K562 (cell line): ENCODE results near the gene UBE2O. TPM values are rescaled to one million over a fixed set of nuclear protein-coding genes. Genes with fewer than 3 reads are reported as not detected.
A peak's percentile ranks its signal among the peaks of the same experiment; 100 is the strongest.

Source experiments
- CTBP1 ChIP-seq: fragments of 450-650 bp; IDR thresholded peaks from 2 replicates; pipeline ENCODE4 v1.6.1; 2016; ENCODE audit warnings: borderline replicate concordance
- ETV1 ChIP-seq: fragments of 450-650 bp; conservative IDR thresholded peaks from 2 replicates; pipeline ENCODE4 v1.6.1; 2016; ENCODE audit warnings: missing genetic modification characterization, control low read depth, low read depth, missing compliant biosample characterization
- HLTF ChIP-seq: fragments of 450-650 bp; IDR thresholded peaks from 2 replicates; pipeline ENCODE4 v1.6.1; 2016
- NCOA2 ChIP-seq, 2 experiments: fragments of 450-650 bp; IDR thresholded peaks; 2 replicates each; pipeline ENCODE4 v1.6.1; 2018; ENCODE audit warnings: mild to moderate bottlenecking in 2 of 2, moderate library complexity in 1 of 2; ENCODE audit not compliant: partially characterized antibody in 2 of 2
- NFE2 ChIP-seq: IDR thresholded peaks from 2 replicates; pipeline ENCODE4 v1.6.1; 2014; ENCODE audit warnings: antibody characterized with exemption, low read depth
- NR2C2 ChIP-seq, 2 experiments: fragments of 200-800 bp in 1 of 2; sonication (Bioruptor generic) in 1 of 2; sonication (generic) in 1 of 2; formaldehyde crosslinking in 1 of 2; IDR thresholded peaks; 2 replicates each; pipeline versions ENCODE4 v1.6.1 to v1.8.0; 2016 to 2022; ENCODE audit warnings: mild to moderate bottlenecking in 1 of 2, missing compliant biosample characterization in 1 of 2, missing genetic modification characterization in 1 of 2, missing genetic modification reagents in 1 of 2
- POLR2B ChIP-seq: fragments of 450-650 bp; IDR thresholded peaks from 2 replicates; pipeline ENCODE4 v1.6.1; 2018; ENCODE audit warnings: low read depth; ENCODE audit not compliant: partially characterized antibody
- SAFB2 ChIP-seq: fragments of 200-400 bp; formaldehyde crosslinking; IDR thresholded peaks from 2 replicates; pipeline ENCODE4 v1.6.1; 2018; ENCODE audit warnings: borderline replicate concordance, low read length, low read depth, moderate library complexity; ENCODE audit not compliant: severe bottlenecking
- SMARCA4 ChIP-seq: fragments of 450-650 bp; IDR thresholded peaks from 2 replicates; pipeline ENCODE4 v1.6.1; 2016
- SREBF1 ChIP-seq: fragments of 150-350 bp; IDR thresholded peaks from 2 replicates; pipeline ENCODE4 v1.6.1; 2014; ENCODE audit warnings: antibody characterized with exemption, low read depth, low read length, borderline replicate concordance
- TCF7L2 ChIP-seq: fragments of 150-350 bp; IDR thresholded peaks from 2 replicates; pipeline ENCODE4 v1.6.1; 2016; ENCODE audit warnings: low read depth, mild to moderate bottlenecking, low read length, moderate library complexity
- TEAD1 ChIP-seq, 2 experiments: fragments of 450-650 bp in 1 of 2; sonication (generic) in 1 of 2; formaldehyde crosslinking; IDR thresholded peaks; 2 replicates each; pipeline versions ENCODE4 v1.4.0 to v1.8.0; 2020 to 2022; ENCODE audit warnings: mild to moderate bottlenecking in 2 of 2, missing genetic modification reagents in 1 of 2
- ZNF174 ChIP-seq: fragments of 250-450 bp; sonication (Bioruptor Pico); IDR thresholded peaks from 2 replicates; pipeline ENCODE4 v1.4.0; 2020; ENCODE audit warnings: mild to moderate bottlenecking
- ZNF780A ChIP-seq: fragments of 250-450 bp; sonication (Bioruptor Pico); IDR thresholded peaks from 2 replicates; pipeline ENCODE4 v1.5.0; 2021; ENCODE audit warnings: mild to moderate bottlenecking
- ZNF830 ChIP-seq: fragments of 250-450 bp; sonication (Bioruptor Pico); IDR thresholded peaks from 2 replicates; pipeline ENCODE4 v1.5.0; 2021; ENCODE audit warnings: mild to moderate bottlenecking
- polyA plus RNA-seq, 8 experiments: library from polyadenylated mRNA; depleted of rRNA in 4 of 8; stranded (reverse) in 5 of 8; unstranded in 3 of 8; fragments of >200 nt; fragmentation: Nextera tagmentation in 2 of 8; fragmentation: Illumina TruSeq in 1 of 8; extraction: Ambion mirVana in 2 of 8; extraction: Trizol in 1 of 8; gene quantifications; 2 replicates each; pipeline versions ENCODE4 v1.2.1 to v1.2.3, GENCODE V29; 2011 to 2014; ENCODE audit warnings: inconsistent platforms in 1 of 8, missing spikeins in 1 of 8
- total RNA-seq, 7 experiments: library from RNA; depleted of rRNA in 6 of 7; stranded (reverse); fragments of >200 nt in 6 of 7; fragmentation: Illumina TruSeq in 2 of 7; extraction: Trizol in 2 of 7; gene quantifications; 2 replicates each; pipeline versions ENCODE4 v1.2.1 to v1.2.3, GENCODE V29; 2011 to 2021; ENCODE audit warnings: low replicate concordance in 1 of 7
- TF ChIP-seq, protein P1 (sequence below), 3 experiments: fragments of 200-800 bp in 1 of 3; sonication (Bioruptor generic) in 1 of 3; sonication (generic) in 1 of 3; formaldehyde crosslinking in 1 of 3; IDR thresholded peaks; 2 replicates each; pipeline versions ENCODE4 v1.6.1 to v1.8.0; 2016 to 2022; ENCODE audit warnings: mild to moderate bottlenecking in 2 of 3, missing compliant biosample characterization in 2 of 3, missing genetic modification characterization in 2 of 3, missing genetic modification reagents in 1 of 3
- TF ChIP-seq, protein P2 (sequence below): fragments of 250-450 bp; sonication (Bioruptor Pico); IDR thresholded peaks from 2 replicates; pipeline ENCODE4 v1.9.0; 2021; ENCODE audit warnings: mild to moderate bottlenecking, inconsistent platforms
- TF ChIP-seq, protein P3 (sequence below): fragments of 450-650 bp; formaldehyde crosslinking; IDR thresholded peaks from 2 replicates; pipeline ENCODE4 v1.4.0; 2020; ENCODE audit warnings: mild to moderate bottlenecking
- TF ChIP-seq, protein P4 (sequence below): fragments of 250-450 bp; sonication (Bioruptor Pico); IDR thresholded peaks from 2 replicates; pipeline ENCODE4 v1.4.0; 2020; ENCODE audit warnings: mild to moderate bottlenecking, moderate library complexity

Gene UBE2O
- total and polyA plus RNA-seq, 9 of the 15 experiments (the other 6 are each of a cell fraction or from before 2014, with no cell fraction given): 1.6 to 39.7 (median 13.3) TPM

DNA sequence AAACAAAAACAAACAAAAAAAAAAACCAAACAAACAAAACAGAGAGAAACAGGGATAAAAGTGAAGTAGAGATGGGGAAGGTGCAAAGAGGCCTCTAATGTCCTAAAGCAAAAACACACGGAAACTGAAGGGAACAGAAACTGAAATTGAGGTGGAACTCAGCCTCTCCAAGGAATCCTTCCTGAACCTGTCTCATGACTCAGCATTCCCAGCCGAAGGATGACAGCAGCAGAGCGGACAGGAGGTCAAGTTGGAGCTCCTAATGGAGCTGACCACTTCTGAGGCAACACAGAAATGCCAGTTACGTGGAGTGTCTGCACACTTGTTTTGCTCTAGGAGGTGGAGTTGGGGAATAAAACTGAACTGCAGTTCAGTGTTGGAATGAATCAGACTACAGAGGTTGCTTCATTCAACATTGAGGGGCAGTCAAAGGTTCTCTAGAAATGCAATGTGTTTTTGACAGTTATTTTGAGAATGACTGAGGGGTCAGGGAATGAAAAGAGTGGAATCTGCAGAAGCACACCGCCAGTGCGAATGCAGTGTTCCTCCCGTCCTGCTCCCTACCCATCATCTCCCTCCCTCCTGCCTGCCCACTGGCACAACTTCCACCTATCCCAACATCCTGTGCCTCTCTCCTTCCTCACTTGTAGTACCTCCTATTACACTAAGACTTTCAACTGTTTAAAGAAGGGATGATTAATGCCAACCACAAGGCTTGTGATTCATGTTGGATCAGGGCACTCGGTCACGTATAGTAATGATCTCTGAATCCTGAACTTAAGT lies 6.3 kb downstream of the UBE2O start (continued):
- TF ChIP-seq ETV1 (peak; percentile 33), NFE2 (peak; percentile 96), NR2C2 (CRISPR knock-in tag; IDR thresholded peaks at IDR 0.05) (no peak), NR2C2 (tag; IDR thresholded peaks at IDR 0.05) (peak; percentile 47; the same call in 1 of the 2 replicates), TCF7L2 (0 out of 2 replicates have a peak, but pooled peaks have one; percentile 39), SMARCA4 (peak; percentile 81), SAFB2 (no peak), POLR2B (peak; percentile 24), ZNF174 (CRISPR knock-in tag) (no peak), HLTF (0 out of 2 replicates have a peak, but pooled peaks have one; percentile 68), NCOA2 (IDR thresholded peaks at IDR 0.05; ENCODE audit: partially characterized antibody in 2 of 2) (no peak), ZNF830 (CRISPR knock-in tag) (no peak), ZNF780A (CRISPR knock-in tag) (no peak), SREBF1 (no peak), CTBP1 (peak; percentile 77), TEAD1 (CRISPR knock-in tag; IDR thresholded peaks at IDR 0.05) (peak in 1 of 2 experiments; percentile 14; a peak in 1 of 4 replicates)
- TF ChIP-seq, protein P1, sequence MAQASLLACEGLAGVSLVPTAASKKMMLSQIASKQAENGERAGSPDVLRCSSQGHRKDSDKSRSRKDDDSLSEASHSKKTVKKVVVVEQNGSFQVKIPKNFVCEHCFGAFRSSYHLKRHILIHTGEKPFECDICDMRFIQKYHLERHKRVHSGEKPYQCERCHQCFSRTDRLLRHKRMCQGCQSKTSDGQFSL (CRISPR knock-in tag; IDR thresholded peaks at IDR 0.05): no peak
- TF ChIP-seq, protein P1 (tag; IDR thresholded peaks at IDR 0.05): no peak
- TF ChIP-seq, protein P2, sequence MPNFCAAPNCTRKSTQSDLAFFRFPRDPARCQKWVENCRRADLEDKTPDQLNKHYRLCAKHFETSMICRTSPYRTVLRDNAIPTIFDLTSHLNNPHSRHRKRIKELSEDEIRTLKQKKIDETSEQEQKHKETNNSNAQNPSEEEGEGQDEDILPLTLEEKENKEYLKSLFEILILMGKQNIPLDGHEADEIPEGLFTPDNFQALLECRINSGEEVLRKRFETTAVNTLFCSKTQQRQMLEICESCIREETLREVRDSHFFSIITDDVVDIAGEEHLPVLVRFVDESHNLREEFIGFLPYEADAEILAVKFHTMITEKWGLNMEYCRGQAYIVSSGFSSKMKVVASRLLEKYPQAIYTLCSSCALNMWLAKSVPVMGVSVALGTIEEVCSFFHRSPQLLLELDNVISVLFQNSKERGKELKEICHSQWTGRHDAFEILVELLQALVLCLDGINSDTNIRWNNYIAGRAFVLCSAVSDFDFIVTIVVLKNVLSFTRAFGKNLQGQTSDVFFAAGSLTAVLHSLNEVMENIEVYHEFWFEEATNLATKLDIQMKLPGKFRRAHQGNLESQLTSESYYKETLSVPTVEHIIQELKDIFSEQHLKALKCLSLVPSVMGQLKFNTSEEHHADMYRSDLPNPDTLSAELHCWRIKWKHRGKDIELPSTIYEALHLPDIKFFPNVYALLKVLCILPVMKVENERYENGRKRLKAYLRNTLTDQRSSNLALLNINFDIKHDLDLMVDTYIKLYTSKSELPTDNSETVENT (CRISPR knock-in tag): no peak
- TF ChIP-seq, protein P3, sequence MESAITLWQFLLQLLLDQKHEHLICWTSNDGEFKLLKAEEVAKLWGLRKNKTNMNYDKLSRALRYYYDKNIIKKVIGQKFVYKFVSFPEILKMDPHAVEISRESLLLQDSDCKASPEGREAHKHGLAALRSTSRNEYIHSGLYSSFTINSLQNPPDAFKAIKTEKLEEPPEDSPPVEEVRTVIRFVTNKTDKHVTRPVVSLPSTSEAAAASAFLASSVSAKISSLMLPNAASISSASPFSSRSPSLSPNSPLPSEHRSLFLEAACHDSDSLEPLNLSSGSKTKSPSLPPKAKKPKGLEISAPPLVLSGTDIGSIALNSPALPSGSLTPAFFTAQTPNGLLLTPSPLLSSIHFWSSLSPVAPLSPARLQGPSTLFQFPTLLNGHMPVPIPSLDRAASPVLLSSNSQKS (CRISPR knock-in tag): no peak
- TF ChIP-seq, protein P4, sequence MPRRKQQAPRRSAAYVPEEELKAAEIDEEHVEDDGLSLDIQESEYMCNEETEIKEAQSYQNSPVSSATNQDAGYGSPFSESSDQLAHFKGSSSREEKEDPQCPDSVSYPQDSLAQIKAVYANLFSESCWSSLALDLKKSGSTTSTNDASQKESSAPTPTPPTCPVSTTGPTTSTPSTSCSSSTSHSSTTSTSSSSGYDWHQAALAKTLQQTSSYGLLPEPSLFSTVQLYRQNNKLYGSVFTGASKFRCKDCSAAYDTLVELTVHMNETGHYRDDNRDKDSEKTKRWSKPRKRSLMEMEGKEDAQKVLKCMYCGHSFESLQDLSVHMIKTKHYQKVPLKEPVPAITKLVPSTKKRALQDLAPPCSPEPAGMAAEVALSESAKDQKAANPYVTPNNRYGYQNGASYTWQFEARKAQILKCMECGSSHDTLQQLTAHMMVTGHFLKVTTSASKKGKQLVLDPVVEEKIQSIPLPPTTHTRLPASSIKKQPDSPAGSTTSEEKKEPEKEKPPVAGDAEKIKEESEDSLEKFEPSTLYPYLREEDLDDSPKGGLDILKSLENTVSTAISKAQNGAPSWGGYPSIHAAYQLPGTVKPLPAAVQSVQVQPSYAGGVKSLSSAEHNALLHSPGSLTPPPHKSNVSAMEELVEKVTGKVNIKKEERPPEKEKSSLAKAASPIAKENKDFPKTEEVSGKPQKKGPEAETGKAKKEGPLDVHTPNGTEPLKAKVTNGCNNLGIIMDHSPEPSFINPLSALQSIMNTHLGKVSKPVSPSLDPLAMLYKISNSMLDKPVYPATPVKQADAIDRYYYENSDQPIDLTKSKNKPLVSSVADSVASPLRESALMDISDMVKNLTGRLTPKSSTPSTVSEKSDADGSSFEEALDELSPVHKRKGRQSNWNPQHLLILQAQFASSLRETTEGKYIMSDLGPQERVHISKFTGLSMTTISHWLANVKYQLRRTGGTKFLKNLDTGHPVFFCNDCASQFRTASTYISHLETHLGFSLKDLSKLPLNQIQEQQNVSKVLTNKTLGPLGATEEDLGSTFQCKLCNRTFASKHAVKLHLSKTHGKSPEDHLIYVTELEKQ (CRISPR knock-in tag): no peak
